Natural killer cell (primary cell): ENCODE results near the gene FTO. TPM values are rescaled to one million over a fixed set of nuclear protein-coding genes. Genes with fewer than 3 reads are reported as not detected.

Source experiments
- ATAC-seq, 3 donors: fragments of 150-1000 bp in 2 of 3; fragments of 200-7000 bp in 1 of 3; cut with Tn5 transposase; 1 replicate in 1 of 3; 2 replicates in 2 of 3; pipeline ENCODE4 v1.10.0; 2021; ENCODE audit warnings: mild to moderate bottlenecking in 2 of 3, moderate library complexity in 2 of 3
- DNase-seq, 2 donors: peaks; one replicate each; pipeline versions ENCODE4 v3.0.0 to v3.0.0-alpha.2; 2013 to 2021; ENCODE audit warnings: mixed read lengths in 1 of 2
- H3K27ac ChIP-seq: one replicate; pipeline ENCODE4 v1.5.1; 2013; ENCODE audit warnings: mild to moderate bottlenecking, low read length
- H3K27me3 ChIP-seq: one replicate; pipeline ENCODE4 v1.6.1; 2013; ENCODE audit warnings: low read length; ENCODE audit not compliant: control insufficient read depth, insufficient read depth
- H3K36me3 ChIP-seq: one replicate; pipeline ENCODE4 v1.6.1; 2013; ENCODE audit warnings: low read length; ENCODE audit not compliant: control insufficient read depth, insufficient read depth
- H3K4me1 ChIP-seq: one replicate; pipeline ENCODE4 v1.6.1; 2013; ENCODE audit warnings: low read length; ENCODE audit not compliant: control insufficient read depth, insufficient read depth
- H3K4me3 ChIP-seq: one replicate; pipeline ENCODE4 v1.5.1; 2013; ENCODE audit warnings: low read length
- H3K9me3 ChIP-seq: one replicate; pipeline ENCODE4 v1.6.1; 2013; ENCODE audit warnings: low read length; ENCODE audit not compliant: control insufficient read depth, insufficient read depth
- H3K27ac Mint-ChIP-seq, 2 donors: one replicate each; pipeline ENCODE4 v1.8.0; 2022; ENCODE audit warnings: mild to moderate bottlenecking in 2 of 2, mixed read lengths in 2 of 2, moderate library complexity in 1 of 2
- H3K27me3 Mint-ChIP-seq, 2 donors: one replicate each; pipeline ENCODE4 v1.8.0; 2022; ENCODE audit warnings: low read depth in 2 of 2, mixed read lengths in 2 of 2
- H3K36me3 Mint-ChIP-seq: one replicate; pipeline ENCODE4 v1.8.0; 2022; ENCODE audit warnings: mixed read lengths
- H3K4me1 Mint-ChIP-seq, 2 donors: one replicate each; pipeline ENCODE4 v1.8.0; 2022; ENCODE audit warnings: mixed read lengths in 2 of 2
- H3K4me3 Mint-ChIP-seq: one replicate; pipeline ENCODE4 v1.8.0; 2022; ENCODE audit warnings: mild to moderate bottlenecking, moderate library complexity, mixed read lengths
- H3K9me3 Mint-ChIP-seq, 2 donors: one replicate each; pipeline ENCODE4 v1.8.0; 2022; ENCODE audit warnings: mixed read lengths in 2 of 2
- WGBS: methylation state at CpG from one replicate; pipeline ENCODE4 v1.1.7; 2013; ENCODE audit warnings: missing lambda C conversion rate; ENCODE audit not compliant: insufficient coverage; 5-methylcytosine and 5-hydroxymethylcytosine counted together
- intact Hi-C: fragments of 100-400 bp; cut with micrococcal nuclease; formaldehyde crosslinking; loops from one replicate; pipeline ENCODE4 v1.14.2; 2022
- total RNA-seq, 4 donors: library from RNA; stranded (reverse); fragments of 120-200 nt in 1 of 4; gene quantifications; one replicate each; pipeline versions ENCODE4 v1.2.3 to v1.2.4, GENCODE V29; 2013 to 2022
- TF ChIP-seq, protein P1 (sequence below): fragments of 200-600 bp; IDR thresholded peaks from one replicate; pipeline ENCODE4 v1.8.0; 2022; ENCODE audit warnings: antibody characterized with exemption

Gene FTO
- total RNA-seq, 3 donors from 2014 or later (not counting 1 experiment from before 2014, with no cell fraction given) = 55.4 to 70.5 (median 55.4) TPM

DNA sequence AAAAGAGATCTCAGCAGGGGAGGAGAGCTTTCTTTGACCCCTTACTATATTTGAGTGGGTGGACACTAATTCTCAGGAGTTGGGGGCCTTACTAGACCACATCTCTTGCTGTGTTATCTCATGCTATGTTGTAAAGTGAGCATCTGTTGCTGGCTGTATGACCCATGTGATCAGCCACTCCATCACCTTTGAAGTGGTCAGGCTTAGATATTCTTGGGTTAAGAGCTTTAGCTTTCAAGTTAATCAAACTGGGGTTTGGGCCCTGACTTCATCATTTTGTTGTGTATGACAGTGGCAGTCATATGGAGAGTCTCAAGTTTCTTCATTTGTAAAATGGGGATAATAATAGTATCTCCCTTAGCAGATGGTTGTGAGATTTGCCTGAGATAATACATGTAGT lies 201.1 kb downstream of the FTO start:
- Histone ChIP-seq H3K4me1 (no peaks in the 10 kb centered on the region), H3K27ac (no peak overlapping the region), H3K36me3 (no peaks in the 10 kb centered on the region), H3K9me3 (no peaks in the 10 kb centered on the region), H3K27me3 (no peaks in the 10 kb centered on the region), H3K4me3 (no peak overlapping the region)
- H3K9me3 Mint-ChIP-seq = no peaks in the 10 kb centered on the region
- no peak overlapping the region for H3K27ac Mint-ChIP-seq
- intact Hi-C loops = no loop called here
- DNase-seq (no peak), ATAC-seq (no peak)
- TF ChIP-seq, protein P1, sequence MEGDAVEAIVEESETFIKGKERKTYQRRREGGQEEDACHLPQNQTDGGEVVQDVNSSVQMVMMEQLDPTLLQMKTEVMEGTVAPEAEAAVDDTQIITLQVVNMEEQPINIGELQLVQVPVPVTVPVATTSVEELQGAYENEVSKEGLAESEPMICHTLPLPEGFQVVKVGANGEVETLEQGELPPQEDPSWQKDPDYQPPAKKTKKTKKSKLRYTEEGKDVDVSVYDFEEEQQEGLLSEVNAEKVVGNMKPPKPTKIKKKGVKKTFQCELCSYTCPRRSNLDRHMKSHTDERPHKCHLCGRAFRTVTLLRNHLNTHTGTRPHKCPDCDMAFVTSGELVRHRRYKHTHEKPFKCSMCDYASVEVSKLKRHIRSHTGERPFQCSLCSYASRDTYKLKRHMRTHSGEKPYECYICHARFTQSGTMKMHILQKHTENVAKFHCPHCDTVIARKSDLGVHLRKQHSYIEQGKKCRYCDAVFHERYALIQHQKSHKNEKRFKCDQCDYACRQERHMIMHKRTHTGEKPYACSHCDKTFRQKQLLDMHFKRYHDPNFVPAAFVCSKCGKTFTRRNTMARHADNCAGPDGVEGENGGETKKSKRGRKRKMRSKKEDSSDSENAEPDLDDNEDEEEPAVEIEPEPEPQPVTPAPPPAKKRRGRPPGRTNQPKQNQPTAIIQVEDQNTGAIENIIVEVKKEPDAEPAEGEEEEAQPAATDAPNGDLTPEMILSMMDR = no peak
- H3K4me3 Mint-ChIP-seq = no peak overlapping the region
- H3K27me3 Mint-ChIP-seq = no peaks in the 10 kb centered on the region
- H3K36me3 Mint-ChIP-seq = no peaks in the 10 kb centered on the region
- H3K4me1 Mint-ChIP-seq = peaks cover 7 to 8% of the 10 kb centered on the region in 2 donors

DNA sequence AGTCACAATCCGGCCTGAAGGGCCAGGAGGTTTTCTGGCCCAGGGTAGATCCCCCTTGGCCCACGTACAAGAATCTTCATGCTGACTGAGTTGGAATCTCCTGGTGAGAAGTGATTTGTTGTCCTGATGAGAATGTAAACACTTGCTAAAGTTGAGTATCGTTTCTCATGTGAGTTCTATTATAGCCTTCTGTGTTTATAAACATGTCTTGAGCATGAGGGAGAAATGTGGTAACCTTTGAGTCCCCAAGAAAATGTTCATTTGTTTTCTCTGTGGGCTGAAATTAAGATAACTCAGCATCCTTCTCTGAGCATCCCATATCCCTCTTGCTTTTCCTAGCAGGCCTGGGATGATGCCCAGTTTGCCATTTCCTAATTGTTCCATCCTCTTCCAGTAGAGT lies 204.8 kb downstream of the FTO start:
- TF ChIP-seq, protein P1 = no peak
- 95% methylated on average over 3 of the region's 3 CpGs for WGBS
- Mint-ChIP-seq H3K4me1 (peaks cover 0 to 1% of the 10 kb centered on the region in 2 donors), H3K4me3 (no peak overlapping the region), H3K27ac (no peak overlapping the region), H3K9me3 (no peaks in the 10 kb centered on the region), H3K36me3 (no peaks in the 10 kb centered on the region), H3K27me3 (no peaks in the 10 kb centered on the region)
- DNase-seq (no peak), ATAC-seq (no peak)
- intact Hi-C loops = no loop called here
- Histone ChIP-seq H3K4me3 (no peak overlapping the region), H3K36me3 (no peaks in the 10 kb centered on the region), H3K27ac (no peak overlapping the region), H3K4me1 (peaks cover 20% of the 10 kb centered on the region), H3K9me3 (no peaks in the 10 kb centered on the region), H3K27me3 (no peaks in the 10 kb centered on the region)

DNA sequence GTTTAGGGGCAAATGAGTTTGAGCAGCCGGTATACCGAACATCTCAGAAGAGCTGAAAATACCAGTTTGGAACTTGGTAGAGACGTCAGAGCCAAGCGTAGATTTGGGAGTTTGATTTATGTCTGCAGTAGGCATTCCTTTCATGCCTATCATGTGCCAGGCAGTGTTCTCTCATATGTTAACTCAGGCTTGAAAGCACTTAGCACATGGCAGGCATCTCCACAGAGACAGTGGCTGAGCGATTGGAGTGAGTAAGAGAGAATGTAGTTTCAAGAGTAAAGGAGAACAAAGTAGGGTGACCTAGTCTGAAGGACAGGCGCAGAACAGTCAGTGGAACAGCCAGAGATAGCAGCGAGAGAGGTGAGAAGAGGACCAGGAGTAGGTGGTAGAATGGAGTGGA lies 207.0 kb downstream of the FTO start:
- 94% methylated on average over 7 of the region's 7 CpGs for WGBS
- DNase-seq = no peak
- intact Hi-C loops = no loop called here
- Histone ChIP-seq H3K36me3 (no peaks in the 10 kb centered on the region), H3K9me3 (no peaks in the 10 kb centered on the region), H3K27ac (no peak overlapping the region), H3K4me1 (peaks cover 30% of the 10 kb centered on the region), H3K4me3 (no peak overlapping the region), H3K27me3 (no peaks in the 10 kb centered on the region)
- Mint-ChIP-seq H3K4me1 (peaks cover 0 to 19% of the 10 kb centered on the region in 2 donors), H3K4me3 (no peak overlapping the region), H3K27me3 (no peaks in the 10 kb centered on the region), H3K27ac (no peak overlapping the region), H3K36me3 (no peaks in the 10 kb centered on the region), H3K9me3 (no peaks in the 10 kb centered on the region)
- TF ChIP-seq, protein P1 = no peak
- ATAC-seq = no peak

- H3K27ac Mint-ChIP-seq = no peak overlapping the region
- intact Hi-C loops = no loop called here
- Histone ChIP-seq H3K4me3 (no peak overlapping the region), H3K36me3 (no peaks in the 10 kb centered on the region), H3K27ac (no peak overlapping the region), H3K4me1 (peaks cover 30% of the 10 kb centered on the region), H3K27me3 (no peaks in the 10 kb centered on the region), H3K9me3 (no peaks in the 10 kb centered on the region)
- ATAC-seq (peak; percentile 8 to 31 (median 19)), DNase-seq (peak in 1 of 2 donors; percentile 25)
- TF ChIP-seq, protein P1 = no peak
- H3K4me3 Mint-ChIP-seq = peak overlapping the region; percentile 25
- H3K9me3 Mint-ChIP-seq = no peaks in the 10 kb centered on the region
- peaks cover 0 to 19% of the 10 kb centered on the region in 2 donors for H3K4me1 Mint-ChIP-seq
- 41% methylated on average over 2 of the region's 2 CpGs for WGBS
- H3K36me3 Mint-ChIP-seq = no peaks in the 10 kb centered on the region
- no peaks in the 10 kb centered on the region for H3K27me3 Mint-ChIP-seq
These were observed 207.6 kb downstream of the FTO start for GRCh38 chr16:53911513-53911912.
